Suprapubic skin (tissue), 3 donors: ENCODE data around the gene PMPCB.

Experiments
- CTCF ChIP-seq, 2 donors: fragments of 200-600 bp in 1 of 2; fragments of 450-650 bp in 1 of 2; sonication (generic) in 1 of 2; IDR thresholded peaks; one replicate each; pipeline ENCODE4 v1.5.1; 2016 to 2019; ENCODE audit warnings: antibody characterized with exemption in 2 of 2, mild to moderate bottlenecking in 1 of 2, moderate library complexity in 1 of 2
- EP300 ChIP-seq: sonication (generic); formaldehyde crosslinking; IDR thresholded peaks from one replicate; pipeline ENCODE4 v1.6.1; 2017; ENCODE audit warnings: antibody characterized with exemption
- POLR2A ChIP-seq, 2 donors: fragments of 450-650 bp; IDR thresholded peaks; one replicate each; pipeline ENCODE4 v1.6.1; 2017; ENCODE audit warnings: antibody characterized with exemption in 2 of 2, mild to moderate bottlenecking in 2 of 2, moderate library complexity in 2 of 2

- TF ChIP-seq CTCF (IDR thresholded peaks at IDR 0.05) (no peak), EP300 (no peak), POLR2A (IDR thresholded peaks at IDR 0.05) (no peak)
Measured at GRCh38 chr7:103348959-103349358, 51.7 kb downstream of the PMPCB start.
